GM18907 (cell line): ENCODE results near the gene OR52N4.
"Not testable (repeated sequence)": the region's sequence is repeated elsewhere in the genome, so short reads cannot be mapped to it uniquely, and the experiment has no call there.

Source experiments
- ATAC-seq: cut with Tn5 transposase; IDR thresholded peaks from one replicate; pipeline ENCODE4 v1.9.1; 2021; ENCODE audit warnings: mild to moderate bottlenecking, moderate library complexity; ENCODE audit not compliant: unreplicated experiment

OR52N4 gene

DNA sequence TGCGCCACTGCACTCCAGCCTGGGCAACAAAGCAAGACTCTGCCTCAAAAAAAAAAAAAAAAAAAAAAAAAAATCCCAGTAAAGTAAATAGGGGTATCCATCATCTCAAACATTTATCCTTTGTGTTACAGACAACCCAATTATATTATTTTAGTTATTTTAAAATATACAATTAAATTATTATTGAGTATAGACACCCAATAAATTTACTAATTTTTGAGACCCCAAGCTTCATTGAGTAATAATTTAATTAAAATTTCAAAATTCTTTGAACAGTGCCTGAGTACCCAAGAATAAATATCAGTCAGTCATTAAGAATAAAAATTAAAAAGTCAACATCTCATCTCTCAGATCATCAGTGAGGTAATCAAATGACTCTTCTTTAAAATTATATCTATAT, at the start of gene OR52N4:
Gene OR52N4 (plus strand): TSS at position 301 of the 400 bp plus-strand sequence. CDS start 498 bp downstream, outside the sequence.
- no peak for ATAC-seq

DNA sequence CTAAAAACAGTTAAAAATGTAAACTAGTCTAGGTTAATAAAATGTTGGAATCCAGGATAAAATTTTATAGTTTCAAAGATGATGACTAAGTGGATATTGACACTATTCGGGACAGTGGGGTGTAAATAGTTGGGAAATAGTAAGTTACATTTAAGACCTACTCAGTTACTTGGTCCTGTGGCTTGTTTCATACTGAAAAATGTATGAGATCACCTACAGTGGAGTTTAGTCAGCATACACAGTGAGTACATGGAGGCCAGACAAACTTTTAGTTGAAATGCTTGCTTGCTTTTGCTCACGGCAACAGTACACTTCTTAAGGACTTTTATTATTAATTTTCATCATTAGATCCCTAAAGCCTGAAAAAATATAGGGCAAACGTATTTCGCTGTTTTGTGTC, 48.4 kb upstream of the OR52N4 start:
- no peak for ATAC-seq

DNA sequence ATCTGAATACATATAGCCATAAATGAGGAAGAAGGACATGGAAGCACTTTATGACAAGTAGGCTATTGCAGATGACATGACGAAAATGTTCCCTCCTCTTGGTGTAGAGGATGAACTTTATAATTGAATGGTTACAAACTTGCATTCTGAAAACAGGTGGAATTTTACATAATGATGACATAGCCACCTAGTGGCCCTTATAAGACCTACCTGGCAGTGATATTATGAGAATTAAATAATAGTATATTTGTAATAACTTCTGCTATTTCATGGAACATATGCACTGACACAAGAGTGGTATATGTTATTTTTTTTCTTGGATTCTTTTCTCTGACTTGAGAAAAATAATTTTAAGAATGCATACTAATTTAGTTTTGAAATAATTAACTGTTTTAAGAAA, 41.5 kb upstream of the OR52N4 start:
- no peak for ATAC-seq

DNA sequence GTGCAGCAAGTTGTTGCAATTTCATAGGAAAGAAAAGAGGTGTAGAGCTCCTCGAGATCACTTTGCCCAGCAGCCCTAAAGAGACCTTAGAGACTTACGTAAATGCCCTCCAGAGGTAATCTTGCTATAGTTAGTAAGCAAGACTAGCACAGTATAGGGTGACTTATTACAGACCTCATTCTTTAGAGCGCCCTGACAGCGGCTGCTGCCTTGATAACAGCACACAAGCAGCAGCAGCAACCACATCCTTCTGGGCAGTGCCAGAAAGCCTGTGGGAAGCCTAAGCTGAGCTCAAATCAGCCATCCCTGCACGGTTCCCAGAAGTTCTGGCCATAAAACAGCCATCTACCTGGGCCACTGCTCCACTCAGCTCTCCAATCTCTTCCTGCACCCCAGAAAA, 40.3 kb upstream of the OR52N4 start:
- no peak for ATAC-seq

DNA sequence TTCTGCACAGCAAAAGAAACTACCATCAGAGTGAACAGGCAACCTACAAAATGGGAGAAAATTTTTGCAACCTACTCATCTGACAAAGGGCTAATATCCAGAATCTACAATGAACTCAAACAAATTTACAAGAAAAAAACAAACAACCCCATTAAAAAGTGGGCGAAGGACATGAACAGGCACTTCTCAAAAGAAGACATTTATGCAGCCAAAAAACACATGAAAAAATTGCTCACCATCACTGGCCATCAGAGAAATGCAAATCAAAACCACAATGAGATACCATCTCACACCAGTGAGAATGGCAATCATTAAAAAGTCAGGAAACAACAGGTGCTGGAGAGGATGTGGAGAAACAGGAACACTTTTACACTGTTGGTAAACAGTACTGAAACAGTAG, 37.5 kb upstream of the OR52N4 start:
- ATAC-seq = not testable (repeated sequence)

DNA sequence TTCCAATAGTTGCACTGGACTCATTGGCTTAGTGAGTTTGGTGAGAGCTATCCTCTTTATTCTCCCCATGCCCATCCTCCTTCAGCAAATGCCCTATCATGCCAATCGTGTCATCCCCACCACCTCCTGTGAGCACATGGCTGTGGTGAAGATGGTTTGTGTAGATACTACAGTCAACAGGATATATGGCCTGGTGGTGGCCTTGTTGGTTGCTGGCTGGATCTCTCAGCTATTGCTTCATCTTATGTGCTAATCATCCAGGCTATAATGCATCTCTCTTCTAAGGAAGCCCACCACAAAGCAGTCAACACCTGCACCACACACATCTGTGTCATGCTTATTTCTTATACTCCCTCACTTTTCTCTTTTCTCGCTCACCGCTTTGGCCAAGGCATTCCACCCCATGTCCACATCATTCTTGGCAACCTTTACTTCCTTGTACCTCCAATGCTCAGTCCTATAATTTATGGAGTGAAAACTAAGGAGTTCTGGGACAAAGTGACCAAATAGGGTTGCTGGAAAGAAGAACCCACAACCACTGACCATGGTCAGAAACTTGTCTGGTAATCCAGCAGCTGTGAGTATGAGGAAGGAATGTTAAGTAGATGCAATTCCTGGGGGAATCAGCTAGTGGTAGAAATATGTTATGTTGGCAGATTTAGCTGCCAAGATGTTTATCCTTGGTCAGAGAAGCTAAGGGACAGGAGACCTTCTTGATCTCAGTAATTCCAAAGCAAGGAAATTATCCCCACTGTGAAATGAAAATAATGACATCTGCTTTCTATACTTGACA, 34.1 kb upstream of the OR52N4 start:
- no peak for ATAC-seq

DNA sequence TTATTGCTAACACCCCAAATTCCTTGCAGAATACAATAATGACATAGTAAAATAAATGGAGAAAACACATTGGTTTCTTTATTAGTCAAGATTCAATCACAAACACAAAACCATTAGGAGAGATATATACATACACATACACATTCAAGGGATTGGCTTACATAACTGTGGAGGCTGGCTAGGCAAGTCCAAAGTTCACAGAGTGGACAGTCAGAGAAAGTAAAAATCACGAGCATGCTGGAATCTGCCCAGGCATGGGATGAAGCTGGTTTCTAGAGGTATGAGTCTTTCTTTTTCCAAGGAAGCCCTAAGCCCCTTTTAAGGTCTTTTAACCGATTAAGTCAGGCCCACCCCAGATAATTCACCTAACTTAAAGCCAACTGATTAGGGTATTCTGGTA, 31.4 kb upstream of the OR52N4 start:
- no peak for ATAC-seq

DNA sequence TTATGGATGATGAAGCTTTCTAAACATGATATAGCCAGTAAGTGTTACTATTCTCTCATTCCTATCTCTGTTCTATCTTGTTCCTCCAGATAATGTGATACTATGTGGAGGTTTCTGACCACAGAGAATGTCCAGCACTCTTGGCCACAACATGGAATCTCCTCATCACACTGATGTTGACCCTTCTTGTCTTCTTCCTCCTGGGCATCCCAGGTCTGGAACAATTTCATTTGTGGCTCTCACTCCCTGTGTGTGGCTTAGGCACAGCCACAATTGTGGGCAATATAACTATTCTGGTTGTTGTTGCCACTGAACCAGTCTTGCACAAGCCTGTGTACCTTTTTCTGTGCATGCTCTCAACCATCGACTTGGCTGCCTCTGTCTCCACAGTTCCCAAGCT, 27.7 kb upstream of the OR52N4 start:
- ATAC-seq = no peak

DNA sequence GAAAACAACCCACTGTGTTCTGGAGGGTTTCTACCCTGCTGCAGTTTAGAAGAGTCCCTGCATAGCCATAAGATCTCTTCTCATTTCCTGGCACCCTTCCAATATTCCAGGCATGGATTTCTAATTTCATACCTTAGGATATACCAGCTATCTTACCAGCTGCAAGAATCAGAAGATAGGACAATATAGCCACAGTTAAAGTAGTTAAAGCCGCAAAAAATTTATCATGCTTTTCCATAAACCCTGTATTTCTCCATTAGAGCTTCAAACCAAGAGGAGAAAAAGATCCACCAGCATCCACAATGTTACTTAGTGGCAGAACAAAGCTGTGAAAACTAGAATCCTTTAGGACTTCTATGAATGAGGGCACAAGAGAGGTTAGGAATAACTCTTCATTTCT, 26.4 kb upstream of the OR52N4 start:
- ATAC-seq = no peak

DNA sequence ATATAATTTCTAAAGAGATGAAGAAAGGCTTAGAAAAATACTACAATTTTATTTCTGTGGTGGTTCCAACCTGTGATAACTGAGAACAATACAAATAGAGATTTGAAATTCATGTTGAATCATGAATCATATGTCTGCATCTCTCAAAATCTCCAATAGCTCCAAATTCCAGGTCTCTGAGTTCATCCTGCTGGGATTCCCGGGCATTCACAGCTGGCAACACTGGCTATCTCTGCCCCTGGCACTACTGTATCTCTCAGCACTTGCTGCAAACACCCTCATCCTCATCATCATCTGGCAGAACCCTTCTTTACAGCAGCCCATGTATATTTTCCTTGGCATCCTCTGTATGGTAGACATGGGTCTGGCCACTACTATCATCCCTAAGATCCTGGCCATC, 17.6 kb upstream of the OR52N4 start, which contains the start of gene OR56B1:
Gene OR56B1 (plus strand): TSS at position 53 of the 400 bp plus-strand sequence. CDS start 69 bp downstream, at position 122.
- ATAC-seq = no peak

DNA sequence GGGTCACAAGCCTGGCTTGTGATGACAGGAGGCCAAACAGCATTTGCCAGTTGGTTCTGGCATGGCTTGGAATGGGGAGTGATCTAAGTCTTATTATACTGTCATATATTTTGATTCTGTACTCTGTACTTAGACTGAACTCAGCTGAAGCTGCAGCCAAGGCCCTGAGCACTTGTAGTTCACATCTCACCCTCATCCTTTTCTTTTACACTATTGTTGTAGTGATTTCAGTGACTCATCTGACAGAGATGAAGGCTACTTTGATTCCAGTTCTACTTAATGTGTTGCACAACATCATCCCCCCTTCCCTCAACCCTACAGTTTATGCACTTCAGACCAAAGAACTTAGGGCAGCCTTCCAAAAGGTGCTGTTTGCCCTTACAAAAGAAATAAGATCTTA, 17.0 kb upstream of the OR52N4 start:
- ATAC-seq = no peak

DNA sequence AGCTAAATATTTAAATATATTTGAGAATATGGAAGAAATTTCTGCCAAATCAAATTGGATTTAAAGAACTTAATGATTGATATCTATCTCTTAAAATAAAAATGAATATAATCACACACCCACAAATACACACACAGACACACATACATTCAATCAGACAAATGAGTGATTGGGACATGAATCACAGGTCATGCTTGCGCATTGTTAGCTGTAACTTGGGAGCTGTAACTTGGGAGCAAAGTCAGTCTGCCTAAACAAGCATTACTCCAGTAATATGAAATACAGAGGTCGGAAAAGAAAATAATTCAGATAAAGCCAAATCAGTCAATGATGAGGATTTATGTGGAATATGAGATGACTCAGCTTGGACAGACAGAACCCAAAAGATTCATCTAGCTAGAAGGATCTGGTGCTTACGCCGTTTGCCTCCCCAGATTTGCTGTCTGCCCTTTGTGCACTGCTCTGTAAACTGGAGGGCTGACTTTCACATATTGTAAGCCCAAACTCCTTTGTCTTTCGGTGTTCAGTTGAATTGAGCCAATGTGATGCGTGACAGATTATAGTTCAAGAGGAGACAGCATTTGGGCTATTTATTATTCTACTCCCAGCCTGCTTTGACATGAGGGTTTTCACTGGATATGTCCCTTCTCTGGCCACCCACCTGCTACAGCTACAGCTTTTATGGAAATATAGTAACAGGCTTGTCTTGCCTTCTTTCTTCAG, 16.2 kb upstream of the OR52N4 start:
- no peak for ATAC-seq

DNA sequence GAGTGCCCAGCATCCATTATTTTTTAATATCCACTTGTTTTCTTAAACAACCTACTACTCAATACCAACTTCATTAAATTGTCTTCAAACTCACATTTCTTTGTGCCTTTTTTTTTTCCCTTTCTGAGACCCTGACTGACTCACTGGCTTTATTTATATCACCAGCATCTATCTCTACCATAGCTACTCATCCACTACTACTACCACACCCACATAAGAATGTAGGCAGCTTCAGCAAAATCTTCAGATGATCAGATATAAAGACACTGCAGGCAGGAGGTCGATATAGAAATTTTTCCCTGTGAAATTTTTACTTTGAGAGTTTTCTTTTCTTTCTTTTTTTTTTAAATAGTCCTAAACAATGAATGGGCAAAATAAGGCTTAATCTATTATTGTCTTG, 15.6 kb upstream of the OR52N4 start:
- ATAC-seq = no peak

DNA sequence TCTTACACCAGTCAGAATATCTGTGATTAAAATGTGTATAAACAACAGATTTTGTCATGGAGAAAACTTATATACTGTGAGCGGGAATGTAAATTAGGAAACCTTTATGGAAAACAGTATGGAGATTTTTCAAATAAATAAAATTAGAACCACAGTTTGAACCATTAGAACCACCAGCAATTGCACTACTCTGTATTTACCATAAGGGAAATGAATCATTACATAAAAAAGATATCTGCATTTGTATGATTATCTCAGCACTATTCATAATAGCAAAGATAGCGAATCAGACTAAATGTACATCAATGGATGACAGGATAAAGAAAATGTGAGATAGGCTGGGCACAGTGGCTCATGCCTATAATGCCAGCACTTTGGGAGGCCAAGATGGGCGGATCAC, 7.4 kb upstream of the OR52N4 start:
- no peak for ATAC-seq

DNA sequence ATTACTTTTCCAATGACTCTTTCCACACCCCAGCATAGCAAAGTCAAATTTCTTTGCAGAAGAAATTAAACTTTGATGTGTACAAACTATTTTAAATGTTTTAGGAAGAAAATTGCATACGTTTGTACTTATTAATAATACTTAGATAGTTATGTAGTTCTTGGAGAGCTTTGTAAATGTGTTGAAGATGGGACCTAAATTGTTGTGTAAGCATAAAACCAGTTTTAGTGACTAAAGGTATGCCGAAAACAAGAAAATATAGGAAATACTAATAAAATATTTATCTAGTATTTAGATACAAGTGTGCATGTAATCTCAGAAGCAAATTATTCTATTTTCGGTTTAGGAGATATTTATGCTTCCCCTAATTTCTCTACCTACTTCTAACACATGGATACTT, 4.2 kb upstream of the OR52N4 start:
- ATAC-seq = no peak

DNA sequence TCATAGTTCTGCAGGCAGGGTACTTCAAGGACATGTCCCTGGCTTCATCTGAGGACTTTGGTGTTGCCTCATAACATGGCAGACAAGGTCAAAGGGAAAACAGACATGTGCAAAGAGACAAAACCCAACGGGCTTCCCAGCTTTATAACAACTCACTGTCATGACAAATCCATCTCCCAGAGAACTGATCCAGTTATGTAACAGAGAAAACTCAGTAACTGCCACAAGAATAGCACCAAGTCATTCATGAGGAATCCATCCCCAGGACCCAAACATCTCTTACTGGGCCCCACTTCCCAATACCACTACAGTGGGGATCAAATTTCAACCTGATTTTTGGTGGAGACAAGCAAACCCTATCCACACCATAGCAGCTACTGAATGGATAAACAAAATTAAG, 13.0 kb downstream of the OR52N4 start:
- ATAC-seq = no peak

DNA sequence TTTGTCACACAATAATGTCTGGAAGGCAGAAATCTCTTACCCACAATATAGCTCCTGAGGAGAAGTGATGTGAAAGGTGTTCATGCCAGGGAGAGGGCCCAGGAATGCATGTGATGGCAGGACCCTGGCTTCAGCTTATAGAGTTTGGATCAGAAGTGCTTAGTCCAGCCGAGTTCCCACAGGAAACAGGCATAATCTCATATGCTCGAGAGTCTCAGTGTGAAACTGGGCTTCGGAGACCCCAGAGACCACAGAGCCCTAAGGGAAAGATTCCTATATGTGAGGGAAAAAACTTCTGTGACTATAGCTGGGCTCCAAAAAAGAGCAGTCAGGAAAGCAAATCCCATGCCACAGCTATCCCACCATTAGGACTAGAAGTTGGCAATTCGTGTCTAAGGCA, 29.2 kb downstream of the OR52N4 start, which contains the start of gene OR52N5:
Gene OR52N5 (minus strand): TSS at position 101 of the 400 bp plus-strand sequence. CDS start 4,721 bp downstream, outside the sequence.
- no peak for ATAC-seq

DNA sequence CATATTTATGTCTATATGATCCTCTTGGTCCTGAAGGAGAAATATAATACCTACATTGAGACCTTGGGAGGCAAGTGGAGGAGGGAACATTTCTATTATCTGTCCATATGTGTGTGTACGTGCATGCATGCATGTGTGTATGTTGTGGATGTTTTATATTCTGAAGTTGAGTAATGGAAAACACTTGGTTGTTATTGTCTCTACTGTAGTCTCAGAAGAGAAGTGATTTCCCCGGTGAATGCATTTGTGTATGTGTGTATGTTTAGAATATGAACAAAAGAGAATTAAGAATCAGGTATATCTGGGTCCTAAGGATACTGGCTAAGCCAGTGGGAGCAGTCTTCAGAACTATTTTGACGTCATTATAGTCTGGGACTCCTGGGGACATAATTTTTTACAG, 37.1 kb downstream of the OR52N4 start, which contains the start of gene OR52N1:
Gene OR52N1 (minus strand): TSS at position 101 of the 400 bp plus-strand sequence. CDS start 2,449 bp downstream, outside the sequence.
- no peak for ATAC-seq

DNA sequence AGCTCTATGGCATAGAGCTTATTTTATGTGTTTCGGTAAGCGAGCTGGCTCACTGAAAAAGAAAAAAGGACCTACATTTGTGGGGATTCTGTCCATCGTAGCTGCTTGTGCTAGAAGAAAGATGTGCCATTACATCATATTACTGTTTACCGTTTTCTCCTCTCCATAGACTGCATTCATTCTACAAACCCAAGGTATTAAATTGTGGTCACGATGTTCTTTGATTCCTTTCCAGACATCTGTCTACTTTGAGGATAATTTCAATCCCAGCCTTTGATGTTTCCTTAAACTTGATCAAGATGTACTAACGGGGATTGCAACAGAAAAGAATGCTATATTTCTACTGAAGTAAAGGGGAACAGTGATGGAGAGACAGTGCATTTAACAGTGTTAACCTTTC, 42.5 kb downstream of the OR52N4 start:
- ATAC-seq = no peak

DNA sequence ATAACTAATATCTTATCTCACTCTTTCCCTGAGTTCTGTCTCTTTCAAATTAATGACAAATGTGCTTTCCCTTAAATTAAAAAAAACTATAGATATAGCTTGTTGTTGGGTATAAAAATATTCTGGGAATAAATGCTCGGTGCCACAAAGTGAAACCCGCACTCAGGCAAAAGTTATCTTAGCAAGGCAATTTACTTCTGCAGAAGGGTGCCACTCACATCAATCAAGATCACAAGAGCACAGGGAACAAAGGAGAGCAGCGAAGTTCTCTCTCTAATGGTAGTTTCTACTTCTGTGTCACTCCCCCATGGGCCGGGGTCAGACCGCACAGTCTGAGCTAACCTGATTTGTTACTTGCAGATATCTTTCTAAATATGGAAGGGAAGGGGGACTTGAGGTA, 49.9 kb downstream of the OR52N4 start:
- ATAC-seq = no peak
